Measurements from ENCODE around the gene PIEZO2.

- no peak for TF ChIP-seq CTCF (IDR thresholded peaks at IDR 0.05; ENCODE audit: low read depth, low read length, poor library complexity, severe bottlenecking)
- no peak for TF ChIP-seq EZH2phosphoT487 (IDR thresholded peaks at IDR 0.05; ENCODE audit: borderline replicate concordance, low read length)
Observed at GRCh38 chr18:10822456-10822855, 326.9 kb downstream of the PIEZO2 start.

All from DOHH2 (cell line).